K562 (cell line): ENCODE measurements around the gene PPT1. TPM values are rescaled to one million over a fixed set of nuclear protein-coding genes. Genes with fewer than 3 reads are reported as not detected.

Source experiments
- DPF2 ChIP-seq: fragments of 450-650 bp; IDR thresholded peaks from 2 replicates; pipeline ENCODE4 v1.6.1; 2016
- ETV1 ChIP-seq: fragments of 450-650 bp; conservative IDR thresholded peaks from 2 replicates; pipeline ENCODE4 v1.6.1; 2016; ENCODE audit warnings: missing genetic modification characterization, control low read depth, low read depth, missing compliant biosample characterization
- FOXA1 ChIP-seq: fragments of 450-650 bp; IDR thresholded peaks from 2 replicates; pipeline ENCODE4 v1.6.1; 2016; ENCODE audit warnings: mild to moderate bottlenecking, borderline replicate concordance
- HDAC1 ChIP-seq, 2 experiments: fragments of 450-650 bp; IDR thresholded peaks; 2 replicates each; pipeline ENCODE4 v1.6.1; 2016 to 2017; ENCODE audit warnings: inconsistent platforms in 1 of 2, mild to moderate bottlenecking in 1 of 2, moderate library complexity in 1 of 2
- ILF3 ChIP-seq: fragments of 450-650 bp; IDR thresholded peaks from 2 replicates; pipeline ENCODE4 v1.6.1; 2018; ENCODE audit warnings: antibody characterized with exemption, mild to moderate bottlenecking, moderate library complexity, borderline replicate concordance
- KHSRP ChIP-seq: fragments of 450-650 bp; IDR thresholded peaks from 2 replicates; pipeline ENCODE4 v1.6.1; 2017
- MAZ ChIP-seq, 2 experiments: fragments of 450-650 bp in 1 of 2; sonication (generic) in 1 of 2; formaldehyde crosslinking; IDR thresholded peaks in 1 of 2; conservative IDR thresholded peaks in 1 of 2; 2 replicates each; pipeline versions ENCODE4 v1.4.0 to v1.5.0; 2020; ENCODE audit warnings: mild to moderate bottlenecking in 1 of 2, missing genetic modification reagents in 1 of 2
- NFIC ChIP-seq: fragments of 450-650 bp; IDR thresholded peaks from 2 replicates; pipeline ENCODE4 v1.6.1; 2017; ENCODE audit warnings: mild to moderate bottlenecking, inconsistent platforms
- NFIX ChIP-seq: fragments of 250-450 bp; sonication (Bioruptor Pico); IDR thresholded peaks from 2 replicates; pipeline ENCODE4 v1.4.0; 2020; ENCODE audit warnings: low read depth, mild to moderate bottlenecking, moderate library complexity
- PRPF4 ChIP-seq: fragments of 200-400 bp; formaldehyde crosslinking; IDR thresholded peaks from one replicate; pipeline ENCODE4 v1.6.1; 2017; ENCODE audit warnings: low read length, low read depth, mild to moderate bottlenecking; ENCODE audit not compliant: insufficient read depth, poor library complexity, severe bottlenecking
- PYGO2 ChIP-seq: fragments of 450-650 bp; IDR thresholded peaks from 2 replicates; pipeline ENCODE4 v1.6.1; 2016; ENCODE audit warnings: mild to moderate bottlenecking, missing genetic modification characterization, moderate library complexity, missing compliant biosample characterization
- SRSF1 ChIP-seq: fragments of 200-400 bp; formaldehyde crosslinking; IDR thresholded peaks from 2 replicates; pipeline ENCODE4 v1.6.1; 2017; ENCODE audit warnings: mild to moderate bottlenecking, low read depth, low read length, moderate library complexity
- TCF3 ChIP-seq: sonication (generic); formaldehyde crosslinking; IDR thresholded peaks from 2 replicates; pipeline ENCODE4 v1.4.0; 2020; ENCODE audit warnings: mild to moderate bottlenecking, missing genetic modification reagents
- XRCC5 ChIP-seq: fragments of 200-400 bp; formaldehyde crosslinking; IDR thresholded peaks from 2 replicates; pipeline ENCODE4 v1.6.1; 2017; ENCODE audit warnings: low read depth, mild to moderate bottlenecking, low read length
- ZNF75A ChIP-seq: fragments of 450-650 bp; formaldehyde crosslinking; IDR thresholded peaks from 2 replicates; pipeline ENCODE4 v1.4.0; 2020; ENCODE audit warnings: mild to moderate bottlenecking
- polyA plus RNA-seq, 8 experiments: library from polyadenylated mRNA; depleted of rRNA in 4 of 8; stranded (reverse) in 5 of 8; unstranded in 3 of 8; fragments of >200 nt; fragmentation: Nextera tagmentation in 2 of 8; fragmentation: Illumina TruSeq in 1 of 8; extraction: Ambion mirVana in 2 of 8; extraction: Trizol in 1 of 8; gene quantifications; 2 replicates each; pipeline versions ENCODE4 v1.2.1 to v1.2.3, GENCODE V29; 2011 to 2014; ENCODE audit warnings: inconsistent platforms in 1 of 8, missing spikeins in 1 of 8
- total RNA-seq, 7 experiments: library from RNA; depleted of rRNA in 6 of 7; stranded (reverse); fragments of >200 nt in 6 of 7; fragmentation: Illumina TruSeq in 2 of 7; extraction: Trizol in 2 of 7; gene quantifications; 2 replicates each; pipeline versions ENCODE4 v1.2.1 to v1.2.3, GENCODE V29; 2011 to 2021; ENCODE audit warnings: low replicate concordance in 1 of 7
- TF ChIP-seq, protein P1 (sequence below): sonication (generic); formaldehyde crosslinking; IDR thresholded peaks from 2 replicates; pipeline ENCODE4 v1.8.0; 2023; ENCODE audit warnings: missing genetic modification reagents, mild to moderate bottlenecking, borderline replicate concordance
- TF ChIP-seq, protein P2 (sequence below): IDR thresholded peaks from 2 replicates; pipeline ENCODE4 v1.6.1; 2011; ENCODE audit not compliant: insufficient read length; ENCODE audit errors: extremely low read depth
- TF ChIP-seq, protein P3 (sequence below): fragments of 250-450 bp; sonication (Bioruptor Pico); IDR thresholded peaks from 2 replicates; pipeline ENCODE4 v1.5.0; 2021
- TF ChIP-seq, protein P4 (sequence below): fragments of 450-650 bp; IDR thresholded peaks from 2 replicates; pipeline ENCODE4 v1.6.1; 2016
- TF ChIP-seq, protein P5 (sequence below): fragments of 450-650 bp; formaldehyde crosslinking; IDR thresholded peaks from 2 replicates; pipeline ENCODE4 v1.4.0; 2020; ENCODE audit warnings: mild to moderate bottlenecking, moderate library complexity

The PPT1 gene
- total and polyA plus RNA-seq, 9 of the 15 experiments (the other 6 are each of a cell fraction or from before 2014, with no cell fraction given) = 72.2 to 285 (median 143) TPM

DNA sequence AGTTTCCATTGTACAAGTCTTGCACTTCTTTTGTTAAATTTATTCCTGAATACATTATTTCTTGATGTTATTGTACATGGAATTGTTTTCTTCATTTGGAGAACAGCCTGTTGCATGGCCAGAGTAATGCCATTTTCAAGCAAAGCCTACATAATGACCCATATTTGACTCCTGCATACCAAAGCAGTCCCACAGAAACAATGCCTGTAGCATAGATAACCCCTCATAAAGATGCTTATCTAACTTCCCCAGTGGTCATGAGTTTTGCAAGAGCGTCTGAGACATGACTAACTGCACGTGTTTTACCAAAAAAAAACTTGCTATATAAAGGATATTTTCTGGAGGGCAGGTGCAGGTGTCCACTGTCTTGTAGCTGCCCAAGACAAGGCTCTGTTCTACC, 33.8 kb upstream of the PPT1 start (continued):
- TF ChIP-seq, protein P1, sequence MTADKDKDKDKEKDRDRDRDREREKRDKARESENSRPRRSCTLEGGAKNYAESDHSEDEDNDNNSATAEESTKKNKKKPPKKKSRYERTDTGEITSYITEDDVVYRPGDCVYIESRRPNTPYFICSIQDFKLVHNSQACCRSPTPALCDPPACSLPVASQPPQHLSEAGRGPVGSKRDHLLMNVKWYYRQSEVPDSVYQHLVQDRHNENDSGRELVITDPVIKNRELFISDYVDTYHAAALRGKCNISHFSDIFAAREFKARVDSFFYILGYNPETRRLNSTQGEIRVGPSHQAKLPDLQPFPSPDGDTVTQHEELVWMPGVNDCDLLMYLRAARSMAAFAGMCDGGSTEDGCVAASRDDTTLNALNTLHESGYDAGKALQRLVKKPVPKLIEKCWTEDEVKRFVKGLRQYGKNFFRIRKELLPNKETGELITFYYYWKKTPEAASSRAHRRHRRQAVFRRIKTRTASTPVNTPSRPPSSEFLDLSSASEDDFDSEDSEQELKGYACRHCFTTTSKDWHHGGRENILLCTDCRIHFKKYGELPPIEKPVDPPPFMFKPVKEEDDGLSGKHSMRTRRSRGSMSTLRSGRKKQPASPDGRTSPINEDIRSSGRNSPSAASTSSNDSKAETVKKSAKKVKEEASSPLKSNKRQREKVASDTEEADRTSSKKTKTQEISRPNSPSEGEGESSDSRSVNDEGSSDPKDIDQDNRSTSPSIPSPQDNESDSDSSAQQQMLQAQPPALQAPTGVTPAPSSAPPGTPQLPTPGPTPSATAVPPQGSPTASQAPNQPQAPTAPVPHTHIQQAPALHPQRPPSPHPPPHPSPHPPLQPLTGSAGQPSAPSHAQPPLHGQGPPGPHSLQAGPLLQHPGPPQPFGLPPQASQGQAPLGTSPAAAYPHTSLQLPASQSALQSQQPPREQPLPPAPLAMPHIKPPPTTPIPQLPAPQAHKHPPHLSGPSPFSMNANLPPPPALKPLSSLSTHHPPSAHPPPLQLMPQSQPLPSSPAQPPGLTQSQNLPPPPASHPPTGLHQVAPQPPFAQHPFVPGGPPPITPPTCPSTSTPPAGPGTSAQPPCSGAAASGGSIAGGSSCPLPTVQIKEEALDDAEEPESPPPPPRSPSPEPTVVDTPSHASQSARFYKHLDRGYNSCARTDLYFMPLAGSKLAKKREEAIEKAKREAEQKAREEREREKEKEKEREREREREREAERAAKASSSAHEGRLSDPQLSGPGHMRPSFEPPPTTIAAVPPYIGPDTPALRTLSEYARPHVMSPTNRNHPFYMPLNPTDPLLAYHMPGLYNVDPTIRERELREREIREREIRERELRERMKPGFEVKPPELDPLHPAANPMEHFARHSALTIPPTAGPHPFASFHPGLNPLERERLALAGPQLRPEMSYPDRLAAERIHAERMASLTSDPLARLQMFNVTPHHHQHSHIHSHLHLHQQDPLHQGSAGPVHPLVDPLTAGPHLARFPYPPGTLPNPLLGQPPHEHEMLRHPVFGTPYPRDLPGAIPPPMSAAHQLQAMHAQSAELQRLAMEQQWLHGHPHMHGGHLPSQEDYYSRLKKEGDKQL (CRISPR knock-in tag) = no peak
- TF ChIP-seq SRSF1 = no peak
- no peak for TF ChIP-seq ETV1 (tag)
- TF ChIP-seq ILF3 = no peak
- TF ChIP-seq, protein P2, sequence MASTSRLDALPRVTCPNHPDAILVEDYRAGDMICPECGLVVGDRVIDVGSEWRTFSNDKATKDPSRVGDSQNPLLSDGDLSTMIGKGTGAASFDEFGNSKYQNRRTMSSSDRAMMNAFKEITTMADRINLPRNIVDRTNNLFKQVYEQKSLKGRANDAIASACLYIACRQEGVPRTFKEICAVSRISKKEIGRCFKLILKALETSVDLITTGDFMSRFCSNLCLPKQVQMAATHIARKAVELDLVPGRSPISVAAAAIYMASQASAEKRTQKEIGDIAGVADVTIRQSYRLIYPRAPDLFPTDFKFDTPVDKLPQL = no peak
- TF ChIP-seq FOXA1 = no peak
- no peak for TF ChIP-seq ZNF75A (CRISPR knock-in tag)
- 0 out of 4 replicates have a peak, but pooled peaks of 1 of the 2 experiments have one; percentile 36 for TF ChIP-seq MAZ (CRISPR knock-in tag; conservative IDR thresholded peaks at IDR 0.05 in 1 of 2, IDR thresholded peaks at IDR 0.05 in 1 of 2)
- no peak for TF ChIP-seq NFIC
- no peak for TF ChIP-seq HDAC1 (IDR thresholded peaks at IDR 0.05)
- no peak for TF ChIP-seq PRPF4
- TF ChIP-seq, protein P3, sequence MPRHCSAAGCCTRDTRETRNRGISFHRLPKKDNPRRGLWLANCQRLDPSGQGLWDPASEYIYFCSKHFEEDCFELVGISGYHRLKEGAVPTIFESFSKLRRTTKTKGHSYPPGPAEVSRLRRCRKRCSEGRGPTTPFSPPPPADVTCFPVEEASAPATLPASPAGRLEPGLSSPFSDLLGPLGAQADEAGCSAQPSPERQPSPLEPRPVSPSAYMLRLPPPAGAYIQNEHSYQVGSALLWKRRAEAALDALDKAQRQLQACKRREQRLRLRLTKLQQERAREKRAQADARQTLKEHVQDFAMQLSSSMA (CRISPR knock-in tag) = no peak
- TF ChIP-seq KHSRP = no peak
- no peak for TF ChIP-seq NFIX (CRISPR knock-in tag)
- TF ChIP-seq, protein P4, sequence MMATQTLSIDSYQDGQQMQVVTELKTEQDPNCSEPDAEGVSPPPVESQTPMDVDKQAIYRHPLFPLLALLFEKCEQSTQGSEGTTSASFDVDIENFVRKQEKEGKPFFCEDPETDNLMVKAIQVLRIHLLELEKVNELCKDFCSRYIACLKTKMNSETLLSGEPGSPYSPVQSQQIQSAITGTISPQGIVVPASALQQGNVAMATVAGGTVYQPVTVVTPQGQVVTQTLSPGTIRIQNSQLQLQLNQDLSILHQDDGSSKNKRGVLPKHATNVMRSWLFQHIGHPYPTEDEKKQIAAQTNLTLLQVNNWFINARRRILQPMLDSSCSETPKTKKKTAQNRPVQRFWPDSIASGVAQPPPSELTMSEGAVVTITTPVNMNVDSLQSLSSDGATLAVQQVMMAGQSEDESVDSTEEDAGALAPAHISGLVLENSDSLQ = no peak
- TF ChIP-seq TCF3 (CRISPR knock-in tag) = peak; percentile 40; the same call in 1 of the 2 replicates
- no peak for TF ChIP-seq PYGO2 (tag)
- TF ChIP-seq, protein P5, sequence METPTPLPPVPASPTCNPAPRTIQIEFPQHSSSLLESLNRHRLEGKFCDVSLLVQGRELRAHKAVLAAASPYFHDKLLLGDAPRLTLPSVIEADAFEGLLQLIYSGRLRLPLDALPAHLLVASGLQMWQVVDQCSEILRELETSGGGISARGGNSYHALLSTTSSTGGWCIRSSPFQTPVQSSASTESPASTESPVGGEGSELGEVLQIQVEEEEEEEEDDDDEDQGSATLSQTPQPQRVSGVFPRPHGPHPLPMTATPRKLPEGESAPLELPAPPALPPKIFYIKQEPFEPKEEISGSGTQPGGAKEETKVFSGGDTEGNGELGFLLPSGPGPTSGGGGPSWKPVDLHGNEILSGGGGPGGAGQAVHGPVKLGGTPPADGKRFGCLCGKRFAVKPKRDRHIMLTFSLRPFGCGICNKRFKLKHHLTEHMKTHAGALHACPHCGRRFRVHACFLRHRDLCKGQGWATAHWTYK = peak; percentile 84; the same call in 1 of the 2 replicates
- TF ChIP-seq DPF2 = peak; percentile 56
- TF ChIP-seq XRCC5 = no peak
